Stimulated activated CD8-positive, alpha-beta memory T cell treated with anti-CD3 and anti-CD28 coated beads, Interleukin-4, amount 100 ng/mL, for 1 hour (primary cell): ENCODE results near the gene FBXO22.
"Not testable (repeated sequence)": the region's sequence is repeated elsewhere in the genome, so short reads cannot be mapped to it uniquely, and the experiment has no call there.

ENCODE experiments used
- DNase-seq, 2 donors: peaks; one replicate each; pipeline ENCODE4 v3.0.0-alpha.2; 2020; ENCODE audit warnings: low read depth in 2 of 2, low spot score in 1 of 2

Gene FBXO22

GRCh38 chr15:75976766-75977165 lies 73.1 kb downstream of the FBXO22 start:
- DNase-seq: not testable (repeated sequence)

- DNase-seq: no peak
These were observed 77.6 kb downstream of the FBXO22 start for GRCh38 chr15:75981149-75981815.

- no peak for DNase-seq
These were observed 78.8 kb downstream of the FBXO22 start for GRCh38 chr15:75982468-75982867.

GRCh38 chr15:75984706-75985105 lies 81.0 kb downstream of the FBXO22 start:
- not testable (repeated sequence) for DNase-seq

- DNase-seq: no peak
These were observed 82.3 kb downstream of the FBXO22 start for GRCh38 chr15:75985971-75986370.

GRCh38 chr15:75989045-75989444 lies 85.4 kb downstream of the FBXO22 start:
- no peak for DNase-seq

- DNase-seq: no peak
These were observed 86.2 kb downstream of the FBXO22 start for GRCh38 chr15:75989875-75990274.
